GM12874 (cell line): ENCODE data around the gene DAG1.

Experiments used
- CTCF ChIP-seq: IDR thresholded peaks from 2 replicates; pipeline ENCODE4 v1.5.1; 2011; ENCODE audit warnings: low read depth, mild to moderate bottlenecking, control low read depth, low read length, moderate library complexity; ENCODE audit not compliant: insufficient read depth

DAG1 gene

GRCh38 chr3:49519296-49519695 is 49.2 kb downstream of the DAG1 start:
- TF ChIP-seq CTCF, result no peak

- TF ChIP-seq CTCF, result no peak
Measured at GRCh38 chr3:49519916-49520385, 49.9 kb downstream of the DAG1 start.

GRCh38 chr3:49523756-49524747 is 54.0 kb downstream of the DAG1 start:
- no peak for TF ChIP-seq CTCF

GRCh38 chr3:49529567-49529966 is 59.5 kb downstream of the DAG1 start:
- TF ChIP-seq CTCF, result no peak

- no peak for TF ChIP-seq CTCF
Measured at GRCh38 chr3:49530231-49530630, 60.2 kb downstream of the DAG1 start.

GRCh38 chr3:49530701-49531100 is 60.6 kb downstream of the DAG1 start:
- TF ChIP-seq CTCF, result no peak

- no peak for TF ChIP-seq CTCF
Measured at GRCh38 chr3:49531218-49531617, 61.2 kb downstream of the DAG1 start.
